Peyer's patch (tissue), 4 donors: Measurements from ENCODE around the gene SPRED2.

ENCODE experiments used
- CTCF ChIP-seq, 6 experiments: fragments of 450-650 bp in 4 of 6; fragments of 200-600 bp in 2 of 6; sonication (generic) in 1 of 6; IDR thresholded peaks; one replicate each; pipeline ENCODE4 v1.5.1; 2017 to 2019; ENCODE audit warnings: antibody characterized with exemption in 6 of 6, mild to moderate bottlenecking in 3 of 6, moderate library complexity in 1 of 6
- POLR2A ChIP-seq, 2 donors: fragments of 450-650 bp; IDR thresholded peaks; one replicate each; pipeline ENCODE4 v1.5.1; 2017; ENCODE audit warnings: antibody characterized with exemption in 2 of 2, mild to moderate bottlenecking in 2 of 2, moderate library complexity in 2 of 2

GRCh38 chr2:65475000-65475399 lies 42.6 kb upstream of the SPRED2 start:
- no peak for TF ChIP-seq POLR2A (IDR thresholded peaks at IDR 0.05)
- TF ChIP-seq CTCF (IDR thresholded peaks at IDR 0.05): no peak
